Subcutaneous abdominal adipose tissue (tissue), 5 donors: ENCODE data around the gene CAMP.
A peak's percentile ranks its signal among the peaks of the same experiment; 100 is the strongest.
"Not testable (repeated sequence)": the region's sequence is repeated elsewhere in the genome, so short reads cannot be mapped to it uniquely, and the experiment has no call there.

Source experiments
- H3K27ac ChIP-seq: one replicate; pipeline ENCODE4 v1.7.0; 2013; ENCODE audit warnings: low read depth, mild to moderate bottlenecking, inconsistent platforms, low read length, moderate library complexity
- H3K27me3 ChIP-seq, 5 donors: one replicate each; pipeline ENCODE4 v1.7.0; 2013; ENCODE audit warnings: low read length in 5 of 5, inconsistent platforms in 1 of 5; ENCODE audit not compliant: control insufficient read depth in 5 of 5, insufficient read depth in 4 of 5
- H3K36me3 ChIP-seq, 5 donors: one replicate each; pipeline ENCODE4 v1.7.0; 2013; ENCODE audit warnings: low read length in 5 of 5; ENCODE audit not compliant: control insufficient read depth in 5 of 5, insufficient read depth in 5 of 5
- H3K4me1 ChIP-seq, 5 donors: one replicate each; pipeline ENCODE4 v1.7.0; 2013; ENCODE audit warnings: low read length in 5 of 5, mild to moderate bottlenecking in 3 of 5, moderate library complexity in 1 of 5; ENCODE audit not compliant: control insufficient read depth in 5 of 5, insufficient read depth in 5 of 5
- H3K4me3 ChIP-seq, 5 donors: one replicate each; pipeline ENCODE4 v1.7.0; 2013; ENCODE audit warnings: low read length in 5 of 5, low read depth in 1 of 5
- H3K9ac ChIP-seq, 5 donors: one replicate each; pipeline ENCODE4 v1.7.0; 2013; ENCODE audit warnings: low read length in 5 of 5, mild to moderate bottlenecking in 4 of 5, moderate library complexity in 3 of 5
- H3K9me3 ChIP-seq, 5 donors: one replicate each; pipeline ENCODE4 v1.7.0; 2013; ENCODE audit warnings: low read length in 5 of 5; ENCODE audit not compliant: control insufficient read depth in 5 of 5
- donor health status: healthy.
- donor health status: healthy.
- donor health status: healthy.
- donor health status: healthy.
- donor health status: healthy.

The CAMP gene

DNA sequence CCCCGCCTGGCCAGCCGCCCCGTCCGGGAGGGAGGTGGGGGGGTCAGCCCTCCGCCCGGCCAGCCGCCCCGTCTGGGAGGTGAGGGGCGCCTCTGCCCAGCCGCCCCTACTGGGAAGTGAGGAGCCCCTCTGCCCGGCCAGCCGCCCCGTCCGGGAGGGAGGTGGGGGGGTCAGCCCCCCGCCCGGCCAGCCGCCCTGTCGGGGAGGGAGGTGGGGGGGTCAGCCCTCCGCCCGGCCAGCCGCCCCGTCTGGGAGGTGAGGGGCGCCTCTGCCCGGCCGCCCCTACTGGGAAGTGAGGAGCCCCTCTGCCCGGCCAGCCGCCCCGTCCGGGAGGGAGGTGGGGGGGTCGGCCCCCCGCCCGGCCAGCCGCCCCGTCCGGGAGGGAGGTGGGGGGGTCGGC is 11.5 kb upstream of the CAMP start:
- not testable (repeated sequence) for H3K27ac ChIP-seq, H3K36me3 ChIP-seq, H3K9ac ChIP-seq, H3K27me3 ChIP-seq, H3K4me3 ChIP-seq, H3K9me3 ChIP-seq
- H3K4me1 ChIP-seq: peaks cover 10 to 32% (median 26%) of the 10 kb centered on the region in 5 donors

DNA sequence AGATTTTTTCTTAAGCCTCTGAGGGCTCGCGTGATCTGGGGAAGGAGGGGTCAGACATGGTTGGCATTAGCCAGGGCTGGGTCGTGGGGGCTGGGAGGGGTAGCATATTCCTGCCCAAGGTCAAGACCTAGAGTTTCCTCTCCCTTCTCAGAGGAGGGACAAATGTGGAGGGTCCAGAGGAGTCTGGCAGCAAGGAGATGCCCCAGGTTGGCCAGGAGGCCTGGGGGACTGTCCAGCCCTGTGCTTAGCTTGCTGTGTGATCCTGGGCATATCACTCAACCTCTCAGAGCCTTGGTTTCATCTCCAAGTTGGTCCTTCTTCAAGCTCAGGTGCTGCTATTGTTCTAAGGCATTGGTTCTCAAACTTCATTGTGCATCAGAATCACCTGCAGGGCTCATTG is 9.1 kb upstream of the CAMP start:
- H3K9ac ChIP-seq: no peak overlapping the region
- no peaks in the 10 kb centered on the region for H3K9me3 ChIP-seq
- peaks cover 14 to 47% (median 43%) of the 10 kb centered on the region in 5 donors for H3K4me1 ChIP-seq
- no peaks in the 10 kb centered on the region for H3K27me3 ChIP-seq
- no peak overlapping the region for H3K4me3 ChIP-seq
- no peak overlapping the region for H3K27ac ChIP-seq
- no peaks in the 10 kb centered on the region for H3K36me3 ChIP-seq

GRCh38 chr3:48215019-48215418 is 8.3 kb upstream of the CAMP start:
- no peaks in the 10 kb centered on the region for H3K36me3 ChIP-seq
- H3K4me1 ChIP-seq: peaks cover 15 to 55% (median 48%) of the 10 kb centered on the region in 5 donors
- H3K27ac ChIP-seq: peak overlapping the region; percentile 92
- peak overlapping the region in 2 of 5 donors; percentile 19 to 41 for H3K4me3 ChIP-seq
- H3K27me3 ChIP-seq: no peaks in the 10 kb centered on the region
- H3K9ac ChIP-seq: peak overlapping the region in 4 of 5 donors; percentile 1 to 66 (median 56)
- no peaks in the 10 kb centered on the region for H3K9me3 ChIP-seq

GRCh38 chr3:48215466-48215865 is 7.8 kb upstream of the CAMP start:
- H3K36me3 ChIP-seq: no peaks in the 10 kb centered on the region
- H3K4me3 ChIP-seq: peak overlapping the region in 2 of 5 donors; percentile 19 to 41
- no peaks in the 10 kb centered on the region for H3K9me3 ChIP-seq
- peaks cover 15 to 55% (median 48%) of the 10 kb centered on the region in 5 donors for H3K4me1 ChIP-seq
- H3K27me3 ChIP-seq: no peaks in the 10 kb centered on the region
- H3K27ac ChIP-seq: peak overlapping the region; percentile 92
- peak overlapping the region in 4 of 5 donors; percentile 1 to 66 (median 38) for H3K9ac ChIP-seq

GRCh38 chr3:48215876-48216275 is 7.4 kb upstream of the CAMP start:
- Histone ChIP-seq H3K9me3 (no peaks in the 10 kb centered on the region), H3K9ac (peak overlapping the region in 1 of 5 donors; percentile 18), H3K36me3 (no peaks in the 10 kb centered on the region), H3K27me3 (no peaks in the 10 kb centered on the region), H3K27ac (peak overlapping the region; percentile 92), H3K4me3 (peak overlapping the region in 1 of 5 donors; percentile 15), H3K4me1 (peaks cover 15 to 55% (median 48%) of the 10 kb centered on the region in 5 donors)

DNA sequence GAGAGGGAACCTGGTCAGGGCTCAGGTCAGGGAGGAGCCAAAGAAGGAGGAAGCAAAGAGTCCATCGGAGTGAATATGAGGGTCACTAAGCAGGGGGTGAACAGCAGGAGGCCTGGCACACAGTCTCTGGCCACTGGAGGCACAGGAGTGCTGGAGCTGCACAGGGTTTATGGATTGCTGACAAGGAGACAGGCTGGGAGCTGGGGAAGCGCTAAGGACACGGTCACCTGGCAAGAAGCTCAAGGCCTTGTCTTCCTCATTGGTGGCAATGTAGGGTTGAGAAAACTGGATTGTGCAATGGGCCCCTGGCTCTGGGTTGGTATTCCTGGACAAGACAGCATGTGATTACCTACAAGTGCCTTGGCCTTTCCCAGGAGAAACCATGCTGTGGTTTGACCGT is 5.8 kb upstream of the CAMP start:
- peak overlapping the region; percentile 21 for H3K27ac ChIP-seq
- H3K9ac ChIP-seq: no peak overlapping the region
- peaks cover 15 to 55% (median 48%) of the 10 kb centered on the region in 5 donors for H3K4me1 ChIP-seq
- H3K27me3 ChIP-seq: no peaks in the 10 kb centered on the region
- H3K4me3 ChIP-seq: no peak overlapping the region
- no peaks in the 10 kb centered on the region for H3K36me3 ChIP-seq
- H3K9me3 ChIP-seq: no peaks in the 10 kb centered on the region

DNA sequence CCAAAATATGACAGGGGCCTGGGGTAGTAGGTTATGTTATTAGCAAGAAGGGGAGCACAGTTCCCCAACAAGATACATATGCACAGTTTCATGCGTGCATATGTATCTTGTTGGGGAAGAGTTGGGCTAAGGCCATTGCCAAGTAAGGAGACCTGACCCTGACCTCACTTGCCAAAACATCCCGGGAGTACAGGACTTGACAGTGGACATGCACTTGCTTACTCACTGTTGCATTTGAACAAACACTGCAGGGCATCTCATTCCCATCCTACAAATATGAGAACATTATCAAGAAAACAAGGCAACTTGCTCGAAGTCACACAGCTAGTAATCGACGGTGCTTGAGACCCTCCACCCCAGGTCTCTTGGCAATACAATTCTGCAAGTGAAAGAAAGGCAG is 4.8 kb upstream of the CAMP start:
- no peak overlapping the region for H3K4me3 ChIP-seq
- H3K9ac ChIP-seq: no peak overlapping the region
- H3K4me1 ChIP-seq: peaks cover 15 to 55% (median 48%) of the 10 kb centered on the region in 5 donors
- no peak overlapping the region for H3K27ac ChIP-seq
- H3K9me3 ChIP-seq: no peaks in the 10 kb centered on the region
- no peaks in the 10 kb centered on the region for H3K27me3 ChIP-seq
- H3K36me3 ChIP-seq: no peaks in the 10 kb centered on the region

GRCh38 chr3:48219543-48219942 is 3.8 kb upstream of the CAMP start:
- H3K9me3 ChIP-seq: no peaks in the 10 kb centered on the region
- peaks cover 15 to 51% (median 43%) of the 10 kb centered on the region in 5 donors for H3K4me1 ChIP-seq
- H3K27me3 ChIP-seq: no peaks in the 10 kb centered on the region
- no peak overlapping the region for H3K27ac ChIP-seq
- H3K36me3 ChIP-seq: no peaks in the 10 kb centered on the region
- H3K9ac ChIP-seq: no peak overlapping the region
- no peak overlapping the region for H3K4me3 ChIP-seq

- H3K27ac ChIP-seq: no peak overlapping the region
Measured at GRCh38 chr3:48220746-48221145, 2.5 kb upstream of the CAMP start.

DNA sequence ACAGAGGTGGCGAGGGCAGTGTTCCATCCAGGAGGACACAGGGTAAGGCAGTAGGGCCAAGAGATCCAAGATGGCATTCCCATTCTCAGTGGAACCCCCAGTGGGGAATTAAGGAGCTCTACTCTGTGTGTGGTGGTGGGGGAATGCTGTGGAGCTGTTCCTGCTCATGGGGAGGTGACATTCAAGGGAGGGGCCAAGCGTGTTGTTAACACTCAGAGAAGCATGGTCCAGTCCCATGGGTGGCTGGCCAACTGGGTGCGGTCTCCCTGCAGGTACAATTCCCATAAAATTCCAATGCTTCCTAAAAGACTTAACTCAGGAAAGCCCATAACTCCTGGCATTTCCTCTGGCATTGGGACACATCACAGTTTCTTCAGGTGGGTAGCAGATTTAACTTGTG is 2.3 kb downstream of the CAMP start:
- Histone ChIP-seq H3K4me1 (peaks cover 0 to 5% (median 0%) of the 10 kb centered on the region in 5 donors), H3K9me3 (no peaks in the 10 kb centered on the region), H3K27me3 (no peaks in the 10 kb centered on the region), H3K36me3 (no peaks in the 10 kb centered on the region), H3K4me3 (no peak overlapping the region), H3K9ac (no peak overlapping the region), H3K27ac (no peak overlapping the region)

More at GRCh38 chr3:48220746-48221145, 2.5 kb upstream of the CAMP start:
- Histone ChIP-seq H3K36me3 (no peaks in the 10 kb centered on the region), H3K4me1 (peaks cover 10 to 39% (median 31%) of the 10 kb centered on the region in 5 donors), H3K9me3 (no peaks in the 10 kb centered on the region), H3K9ac (no peak overlapping the region), H3K27me3 (no peaks in the 10 kb centered on the region), H3K4me3 (no peak overlapping the region)

DNA sequence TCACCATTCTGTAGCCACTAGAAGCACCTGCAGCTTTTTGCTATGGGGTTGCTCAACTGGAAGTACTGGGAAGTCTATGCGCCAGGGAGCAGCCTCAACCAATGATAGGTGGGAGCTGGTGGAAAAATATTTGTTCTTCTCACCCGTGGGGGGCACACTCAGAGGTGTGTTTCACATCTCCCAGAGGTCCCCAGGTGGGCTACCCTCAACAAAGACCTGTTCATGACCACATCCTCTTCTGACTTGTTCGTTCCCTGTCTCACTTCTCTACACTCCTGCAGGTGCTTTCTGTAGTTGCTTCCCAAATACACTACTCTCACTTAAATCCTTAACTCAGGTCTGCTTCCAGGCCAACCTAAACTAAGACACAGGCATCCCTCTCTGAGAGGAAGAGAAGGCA is 3.6 kb downstream of the CAMP start:
- Histone ChIP-seq H3K27ac (no peak overlapping the region), H3K4me3 (no peak overlapping the region), H3K9me3 (no peaks in the 10 kb centered on the region), H3K4me1 (peaks cover 0 to 5% (median 0%) of the 10 kb centered on the region in 5 donors), H3K9ac (no peak overlapping the region), H3K36me3 (no peaks in the 10 kb centered on the region), H3K27me3 (no peaks in the 10 kb centered on the region)
